Measurements from ENCODE around the gene SLC35D1. TPM values are rescaled to one million over a fixed set of nuclear protein-coding genes. Genes with fewer than 3 reads are reported as not detected.

The SLC35D1 gene
- total RNA-seq, 2 experiments from 2014 or later = 8.3 to 8.4 TPM

GRCh38 chr1:67089685-67090208 is 35.8 kb upstream of the SLC35D1 start:
- no peak overlapping the region for H3K4me3 Mint-ChIP-seq
- peaks cover 4% of the 10 kb centered on the region for H3K9me3 Mint-ChIP-seq
- H3K27ac Mint-ChIP-seq = no peak overlapping the region
- TF ChIP-seq CTCF (IDR thresholded peaks at IDR 0.05) = no peak
- no peaks in the 10 kb centered on the region for H3K36me3 Mint-ChIP-seq (ENCODE audit: low read depth)
- POLR2A ChIA-PET = no interaction called here
- ATAC-seq (no peak), DNase-seq (no peak)
- H3K4me1 Mint-ChIP-seq (ENCODE audit: low read depth) = no peaks in the 10 kb centered on the region
- intact Hi-C loops (cut with micrococcal nuclease) = no loop called here
- CTCF ChIA-PET = no interaction called here
- no peaks in the 10 kb centered on the region for H3K27me3 Mint-ChIP-seq

GRCh38 chr1:67088440-67088839 is 34.5 kb upstream of the SLC35D1 start:
- no peak overlapping the region for H3K27ac Mint-ChIP-seq
- no peaks in the 10 kb centered on the region for H3K36me3 Mint-ChIP-seq (ENCODE audit: low read depth)
- no peaks in the 10 kb centered on the region for H3K4me1 Mint-ChIP-seq (ENCODE audit: low read depth)
- H3K27me3 Mint-ChIP-seq = no peaks in the 10 kb centered on the region
- ChIA-PET POLR2A (no interaction called here), CTCF (no interaction called here)
- no peak overlapping the region for H3K4me3 Mint-ChIP-seq
- DNase-seq = no peak
- peaks cover 4% of the 10 kb centered on the region for H3K9me3 Mint-ChIP-seq
- no peak for TF ChIP-seq CTCF (IDR thresholded peaks at IDR 0.05)
- ATAC-seq = no peak
- intact Hi-C loops (cut with micrococcal nuclease) = no loop called here

GRCh38 chr1:67085326-67085725 is 31.4 kb upstream of the SLC35D1 start:
- CTCF ChIA-PET = interaction anchor here (1.7 kb wide), 1 partner anchor 12 kb away, joined by 3 read pairs; no protein-coding TSS in a partner anchor
- Mint-ChIP-seq H3K4me1 (ENCODE audit: low read depth) (no peaks in the 10 kb centered on the region), H3K9me3 (peaks cover 4% of the 10 kb centered on the region), H3K27ac (no peak overlapping the region), H3K36me3 (ENCODE audit: low read depth) (no peaks in the 10 kb centered on the region), H3K4me3 (no peak overlapping the region), H3K27me3 (no peaks in the 10 kb centered on the region)
- TF ChIP-seq CTCF (IDR thresholded peaks at IDR 0.05) = no peak
- POLR2A ChIA-PET = no interaction called here
- intact Hi-C loops (cut with micrococcal nuclease) = no loop called here
- DNase-seq (no peak), ATAC-seq (no peak)

- H3K4me3 Mint-ChIP-seq = no peak overlapping the region
- POLR2A ChIA-PET = no interaction called here
- intact Hi-C loops (cut with micrococcal nuclease) = no loop called here
These were observed 30.9 kb upstream of the SLC35D1 start for GRCh38 chr1:67084765-67085318.

GRCh38 chr1:67078291-67078690 is 24.3 kb upstream of the SLC35D1 start:
- Mint-ChIP-seq H3K27ac (no peak overlapping the region), H3K36me3 (ENCODE audit: low read depth) (no peaks in the 10 kb centered on the region), H3K9me3 (no peaks in the 10 kb centered on the region), H3K4me1 (ENCODE audit: low read depth) (no peaks in the 10 kb centered on the region), H3K27me3 (no peaks in the 10 kb centered on the region), H3K4me3 (no peak overlapping the region)
- ATAC-seq (no peak), DNase-seq (no peak)
- intact Hi-C loops (cut with micrococcal nuclease) = no loop called here
- ChIA-PET POLR2A (no interaction called here), CTCF (no interaction called here)
- TF ChIP-seq CTCF (IDR thresholded peaks at IDR 0.05) = no peak

More at GRCh38 chr1:67084765-67085318, 30.9 kb upstream of the SLC35D1 start:
- TF ChIP-seq CTCF (IDR thresholded peaks at IDR 0.05) = no peak
- CTCF ChIA-PET = no interaction called here
- ATAC-seq = no peak
- no peaks in the 10 kb centered on the region for H3K27me3 Mint-ChIP-seq
- no peak overlapping the region for H3K27ac Mint-ChIP-seq
- no peak for DNase-seq
- H3K4me1 Mint-ChIP-seq (ENCODE audit: low read depth) = no peaks in the 10 kb centered on the region
- peaks cover 4% of the 10 kb centered on the region for H3K9me3 Mint-ChIP-seq
- no peaks in the 10 kb centered on the region for H3K36me3 Mint-ChIP-seq (ENCODE audit: low read depth)
